Natural killer cell treated with Interleukin-12 subunit alpha and Interleukin-12 subunit beta and Interleukin-15 and Interleukin-18, amount 100 ng/mL, for 72 hours (primary cell): Measurements from ENCODE around the gene CGNL1. TPM values are rescaled to one million over a fixed set of nuclear protein-coding genes. Genes with fewer than 3 reads are reported as not detected.

Experiments
- ATAC-seq, 2 donors: fragments of 150-1000 bp; cut with Tn5 transposase in 1 of 2; sonication (Bioruptor Pico), chemical (Tn5 transposase) in 1 of 2; 2 replicates each; pipeline ENCODE4 v1.10.0; 2021
- DNase-seq: peaks from one replicate; pipeline ENCODE4 v3.0.0; 2022; ENCODE audit warnings: low spot score
- H3K27ac Mint-ChIP-seq, 2 donors: 1 replicate in 1 of 2; 2 replicates in 1 of 2; pipeline ENCODE4 v1.8.0; 2022; ENCODE audit warnings: mixed read lengths in 2 of 2, mild to moderate bottlenecking in 1 of 2, moderate library complexity in 1 of 2
- H3K27me3 Mint-ChIP-seq, 2 donors: 1 replicate in 1 of 2; 2 replicates in 1 of 2; pipeline ENCODE4 v1.8.0; 2022; ENCODE audit warnings: mixed read lengths in 2 of 2
- H3K36me3 Mint-ChIP-seq: one replicate; pipeline ENCODE4 v1.8.0; 2022; ENCODE audit warnings: mixed read lengths
- H3K4me1 Mint-ChIP-seq, 2 donors: 1 replicate in 1 of 2; 2 replicates in 1 of 2; pipeline ENCODE4 v1.8.0; 2022; ENCODE audit warnings: low read depth in 2 of 2, mixed read lengths in 2 of 2, mild to moderate bottlenecking in 1 of 2
- H3K4me3 Mint-ChIP-seq: one replicate; pipeline ENCODE4 v1.8.0; 2022; ENCODE audit warnings: mixed read lengths
- H3K9me3 Mint-ChIP-seq: 2 replicates; pipeline ENCODE4 v1.8.0; 2022; ENCODE audit warnings: mixed read lengths
- total RNA-seq, 2 donors: library from RNA; stranded (reverse); gene quantifications; one replicate each; pipeline ENCODE4 v1.2.3, GENCODE V29; 2022

Gene CGNL1
- total RNA-seq, 2 donors from 2014 or later: not detected

DNA sequence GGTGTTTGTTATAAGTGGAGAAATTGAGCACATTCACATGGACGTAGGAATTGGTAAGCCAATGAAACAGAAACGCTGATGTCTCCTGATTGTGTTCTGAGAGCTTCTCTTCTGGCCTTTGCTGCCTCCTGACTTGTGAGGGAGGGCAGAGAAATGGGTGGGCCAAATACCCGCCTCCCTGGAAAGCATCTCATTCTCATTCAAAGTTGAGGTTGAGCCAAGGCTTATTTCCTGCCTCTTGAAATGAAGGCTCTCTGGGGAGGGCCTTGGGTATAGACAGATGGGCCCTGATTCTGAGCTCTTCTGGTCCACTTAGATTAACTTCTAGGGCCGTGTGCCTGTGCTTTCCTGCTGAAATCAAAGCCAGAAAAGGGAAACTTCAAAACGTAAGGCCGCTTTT, 158.0 kb downstream of the CGNL1 start:
- Mint-ChIP-seq H3K27me3 (peaks cover 13 to 41% of the 10 kb centered on the region in 2 donors), H3K9me3 (no peaks in the 10 kb centered on the region), H3K27ac (no peak overlapping the region), H3K4me3 (no peak overlapping the region), H3K36me3 (no peaks in the 10 kb centered on the region), H3K4me1 (no peaks in the 10 kb centered on the region)
- no peak for ATAC-seq
- no peak for DNase-seq

DNA sequence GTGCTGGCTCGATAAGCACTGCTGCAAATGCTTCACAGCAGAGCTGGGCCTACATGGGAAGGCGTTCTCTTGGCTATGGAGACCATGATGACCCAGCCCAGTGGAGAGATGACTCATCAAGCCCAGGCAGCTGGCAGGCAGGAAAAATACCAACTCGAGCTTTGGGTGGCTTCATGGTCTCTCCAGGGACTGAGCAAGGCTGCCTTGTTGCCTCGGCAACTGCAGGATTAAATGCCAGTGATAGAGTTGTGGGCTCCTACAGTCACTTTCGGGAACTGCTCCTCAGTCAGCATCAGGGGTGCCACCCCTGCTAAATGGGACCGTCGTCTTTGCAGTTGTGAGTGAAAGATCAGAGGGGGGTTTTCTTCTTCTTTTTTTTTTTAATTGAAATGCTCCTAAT, 160.8 kb downstream of the CGNL1 start:
- DNase-seq (no peak), ATAC-seq (no peak)
- no peaks in the 10 kb centered on the region for H3K9me3 Mint-ChIP-seq
- H3K27ac Mint-ChIP-seq: no peak overlapping the region
- H3K4me1 Mint-ChIP-seq: peaks cover 0 to 4% of the 10 kb centered on the region in 2 donors
- H3K27me3 Mint-ChIP-seq: peaks cover 19 to 48% of the 10 kb centered on the region in 2 donors
- no peak overlapping the region for H3K4me3 Mint-ChIP-seq
- H3K36me3 Mint-ChIP-seq: no peaks in the 10 kb centered on the region

DNA sequence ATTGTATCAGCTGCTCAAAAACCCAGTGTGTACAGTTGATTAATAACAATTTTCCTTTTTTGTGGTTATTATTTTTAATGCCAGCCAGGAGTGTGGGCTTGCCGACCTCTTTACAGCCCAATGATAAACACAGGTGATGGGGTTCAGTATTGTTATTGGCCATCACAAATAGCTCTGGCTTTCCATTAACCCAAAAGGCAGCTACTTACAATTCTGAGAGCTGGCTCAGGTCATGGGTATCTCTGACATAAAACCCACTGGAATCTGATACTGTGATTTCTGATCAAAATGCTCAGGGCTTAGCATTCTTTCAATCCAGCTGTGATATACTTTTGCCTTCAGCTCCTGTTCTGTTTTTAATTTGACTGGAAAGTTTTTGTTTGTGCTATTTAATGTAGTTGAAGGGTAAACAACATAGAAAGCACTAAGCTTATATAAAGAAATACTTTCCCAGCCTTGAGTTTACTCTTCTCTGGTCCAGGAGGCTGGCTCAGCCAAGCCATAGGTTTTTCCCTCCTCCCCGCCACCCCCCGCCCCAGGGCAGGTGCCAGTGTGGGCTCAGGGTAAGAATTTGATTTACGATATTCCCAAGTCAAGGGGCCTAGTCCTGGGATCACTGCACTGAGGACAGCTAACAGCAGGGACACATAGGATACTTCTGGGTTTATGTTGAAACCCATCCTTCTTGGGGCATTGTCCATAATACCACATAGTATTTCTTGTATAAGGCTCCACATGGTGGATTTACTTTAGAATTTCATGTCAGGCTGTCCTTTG, 161.4 kb downstream of the CGNL1 start:
- no peak for DNase-seq
- Mint-ChIP-seq H3K4me3 (no peak overlapping the region), H3K4me1 (peaks cover 0 to 4% of the 10 kb centered on the region in 2 donors), H3K36me3 (no peaks in the 10 kb centered on the region), H3K9me3 (no peaks in the 10 kb centered on the region), H3K27ac (no peak overlapping the region), H3K27me3 (peaks cover 16 to 42% of the 10 kb centered on the region in 2 donors)
- ATAC-seq: no peak

- Mint-ChIP-seq H3K27ac (no peak overlapping the region), H3K36me3 (no peaks in the 10 kb centered on the region), H3K4me1 (peaks cover 0 to 4% of the 10 kb centered on the region in 2 donors), H3K9me3 (no peaks in the 10 kb centered on the region), H3K4me3 (no peak overlapping the region), H3K27me3 (peaks cover 14 to 37% of the 10 kb centered on the region in 2 donors)
- DNase-seq (no peak), ATAC-seq (no peak)
Observed at GRCh38 chr15:57538265-57538529, 161.9 kb downstream of the CGNL1 start.

GRCh38 chr15:57538821-57539220, 162.5 kb downstream of the CGNL1 start:
- no peak for DNase-seq
- no peaks in the 10 kb centered on the region for H3K36me3 Mint-ChIP-seq
- H3K27ac Mint-ChIP-seq: no peak overlapping the region
- ATAC-seq: no peak
- H3K4me3 Mint-ChIP-seq: no peak overlapping the region
- peaks cover 0 to 4% of the 10 kb centered on the region in 2 donors for H3K4me1 Mint-ChIP-seq
- no peaks in the 10 kb centered on the region for H3K9me3 Mint-ChIP-seq
- peaks cover 14 to 36% of the 10 kb centered on the region in 2 donors for H3K27me3 Mint-ChIP-seq

GRCh38 chr15:57540211-57540610, 163.9 kb downstream of the CGNL1 start:
- peaks cover 10 to 27% of the 10 kb centered on the region in 2 donors for H3K27me3 Mint-ChIP-seq
- no peaks in the 10 kb centered on the region for H3K9me3 Mint-ChIP-seq
- DNase-seq (no peak), ATAC-seq (no peak)
- H3K36me3 Mint-ChIP-seq: no peaks in the 10 kb centered on the region
- no peak overlapping the region for H3K27ac Mint-ChIP-seq
- peaks cover 0 to 4% of the 10 kb centered on the region in 2 donors for H3K4me1 Mint-ChIP-seq
- H3K4me3 Mint-ChIP-seq: no peak overlapping the region

GRCh38 chr15:57540736-57541135, 164.4 kb downstream of the CGNL1 start:
- Mint-ChIP-seq H3K4me1 (peaks cover 0 to 4% of the 10 kb centered on the region in 2 donors), H3K9me3 (no peaks in the 10 kb centered on the region), H3K36me3 (no peaks in the 10 kb centered on the region), H3K27ac (no peak overlapping the region), H3K27me3 (peaks cover 10 to 21% of the 10 kb centered on the region in 2 donors), H3K4me3 (no peak overlapping the region)
- ATAC-seq (peak; percentile 30 to 78), DNase-seq (no peak)

DNA sequence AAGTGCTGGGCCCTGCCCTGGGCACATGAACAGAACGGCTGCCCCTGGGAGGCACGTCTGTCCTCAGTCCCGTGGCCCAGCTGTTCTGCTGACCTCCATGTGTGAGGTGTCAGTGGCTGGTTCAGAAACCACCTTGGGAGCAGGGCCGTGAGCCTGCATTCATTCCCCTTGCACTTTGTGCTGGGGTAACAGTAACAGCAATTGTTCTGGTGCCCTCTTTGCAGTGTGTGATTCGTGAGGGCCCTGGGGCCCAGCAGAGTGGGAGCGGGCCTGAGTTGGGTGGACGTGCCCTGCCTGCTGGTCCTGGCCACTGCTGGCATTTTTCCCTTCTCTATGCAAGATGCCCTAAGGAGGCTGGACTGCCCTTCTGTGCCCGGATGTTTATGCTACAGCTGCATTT, 165.0 kb downstream of the CGNL1 start:
- H3K27ac Mint-ChIP-seq: no peak overlapping the region
- no peak overlapping the region for H3K4me3 Mint-ChIP-seq

GRCh38 chr15:57541805-57542504, 165.7 kb downstream of the CGNL1 start:
- Mint-ChIP-seq H3K4me3 (no peak overlapping the region), H3K4me1 (peaks cover 0 to 4% of the 10 kb centered on the region in 2 donors), H3K36me3 (no peaks in the 10 kb centered on the region), H3K27me3 (peaks cover 10 to 20% of the 10 kb centered on the region in 2 donors), H3K9me3 (no peaks in the 10 kb centered on the region), H3K27ac (no peak overlapping the region)
- no peak for ATAC-seq
- no peak for DNase-seq

More for the DNA sequence above, 165.0 kb downstream of the CGNL1 start:
- peaks cover 10 to 20% of the 10 kb centered on the region in 2 donors for H3K27me3 Mint-ChIP-seq
- no peaks in the 10 kb centered on the region for H3K9me3 Mint-ChIP-seq
- peaks cover 0 to 4% of the 10 kb centered on the region in 2 donors for H3K4me1 Mint-ChIP-seq
- ATAC-seq: no peak
- DNase-seq: no peak
- H3K36me3 Mint-ChIP-seq: no peaks in the 10 kb centered on the region

DNA sequence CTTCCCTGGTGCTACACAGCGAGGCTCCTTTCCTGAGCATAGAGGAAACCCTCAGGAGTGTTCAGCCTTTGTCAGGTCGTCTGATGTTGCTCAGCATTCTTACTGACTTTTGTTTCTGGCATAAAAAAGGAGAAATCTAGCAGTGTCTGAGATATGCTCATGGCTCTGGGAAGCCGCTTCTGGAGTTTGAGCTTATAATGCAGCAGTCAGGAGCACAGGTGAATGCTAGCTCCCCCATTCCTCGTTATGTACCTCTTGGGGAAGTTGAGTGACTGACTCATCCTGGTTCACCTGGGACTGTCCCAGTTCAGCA, 166.2 kb downstream of the CGNL1 start:
- Mint-ChIP-seq H3K27me3 (peaks cover 10 to 20% of the 10 kb centered on the region in 2 donors), H3K36me3 (no peaks in the 10 kb centered on the region), H3K4me3 (no peak overlapping the region), H3K9me3 (no peaks in the 10 kb centered on the region), H3K27ac (no peak overlapping the region), H3K4me1 (peaks cover 0 to 4% of the 10 kb centered on the region in 2 donors)
- no peak for ATAC-seq
- no peak for DNase-seq

DNA sequence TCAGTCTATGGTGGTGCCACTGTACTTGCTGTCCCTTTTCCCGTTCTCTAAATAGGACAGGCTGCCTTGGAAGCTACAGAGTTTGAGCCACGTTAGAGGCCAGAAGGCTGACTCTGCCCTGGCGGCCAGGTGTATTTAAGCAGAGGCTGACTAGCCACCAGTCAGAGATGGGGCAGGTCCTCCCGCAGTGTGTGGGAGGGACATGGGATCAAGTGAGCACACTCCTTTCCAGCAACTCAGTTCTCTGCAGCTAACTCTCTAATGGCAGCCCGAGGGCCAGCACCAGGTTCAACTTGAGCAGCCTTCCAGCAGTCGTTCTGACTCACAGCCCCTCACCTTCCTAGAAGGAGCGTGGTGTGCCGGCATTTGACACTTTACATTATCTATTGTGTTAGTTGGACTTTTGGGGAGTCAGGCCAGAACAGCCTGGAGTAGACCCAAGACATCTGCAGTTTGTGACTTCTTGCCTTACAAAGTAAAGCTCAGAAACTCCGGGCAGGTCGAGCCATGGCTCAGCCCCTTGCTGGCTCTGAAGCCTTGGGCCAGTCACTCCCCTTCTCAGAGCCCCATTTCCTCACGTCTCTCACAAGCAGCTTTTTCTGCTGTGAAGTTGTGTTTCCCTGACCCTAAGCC, 168.7 kb downstream of the CGNL1 start:
- Mint-ChIP-seq H3K9me3 (no peaks in the 10 kb centered on the region), H3K27me3 (peaks cover 2 to 16% of the 10 kb centered on the region in 2 donors), H3K27ac (no peak overlapping the region), H3K4me3 (no peak overlapping the region), H3K4me1 (peaks cover 0 to 4% of the 10 kb centered on the region in 2 donors), H3K36me3 (no peaks in the 10 kb centered on the region)
- no peak for ATAC-seq
- no peak for DNase-seq

GRCh38 chr15:57545995-57546394, 169.7 kb downstream of the CGNL1 start:
- Mint-ChIP-seq H3K27me3 (peaks cover 0 to 12% of the 10 kb centered on the region in 2 donors), H3K4me3 (no peak overlapping the region), H3K36me3 (no peaks in the 10 kb centered on the region), H3K4me1 (no peaks in the 10 kb centered on the region), H3K27ac (no peak overlapping the region), H3K9me3 (no peaks in the 10 kb centered on the region)
- ATAC-seq (no peak), DNase-seq (no peak)

- no peak for ATAC-seq
- no peak for DNase-seq
- no peaks in the 10 kb centered on the region for H3K36me3 Mint-ChIP-seq
- H3K9me3 Mint-ChIP-seq: no peaks in the 10 kb centered on the region
- H3K4me1 Mint-ChIP-seq: no peaks in the 10 kb centered on the region
- peaks cover 3 to 23% of the 10 kb centered on the region in 2 donors for H3K27me3 Mint-ChIP-seq
- no peak overlapping the region for H3K27ac Mint-ChIP-seq
- H3K4me3 Mint-ChIP-seq: no peak overlapping the region
Observed at GRCh38 chr15:57547243-57547755, 171.0 kb downstream of the CGNL1 start.

- H3K4me3 Mint-ChIP-seq: no peak overlapping the region
Observed at GRCh38 chr15:57548351-57548750, 172.0 kb downstream of the CGNL1 start.

More at GRCh38 chr15:57548351-57548750, 172.0 kb downstream of the CGNL1 start:
- ATAC-seq: no peak
- no peak for DNase-seq
- H3K27ac Mint-ChIP-seq: no peak overlapping the region
- peaks cover 3 to 23% of the 10 kb centered on the region in 2 donors for H3K27me3 Mint-ChIP-seq
- no peaks in the 10 kb centered on the region for H3K36me3 Mint-ChIP-seq
- no peaks in the 10 kb centered on the region for H3K9me3 Mint-ChIP-seq
- no peaks in the 10 kb centered on the region for H3K4me1 Mint-ChIP-seq
